K562 treated with DMSO at 1 percent for 12 hours (cell line): ENCODE measurements around the gene IREB2. TPM values are rescaled to one million over a fixed set of nuclear protein-coding genes. Genes with fewer than 3 reads are reported as not detected.

ENCODE experiments used
- total RNA-seq: library from RNA; unstranded; fragments of 300-600 nt; gene quantifications from 2 replicates; pipeline ENCODE4 v1.2.3, GENCODE V29; 2022; ENCODE audit not compliant: insufficient read depth

IREB2 gene, protein sequence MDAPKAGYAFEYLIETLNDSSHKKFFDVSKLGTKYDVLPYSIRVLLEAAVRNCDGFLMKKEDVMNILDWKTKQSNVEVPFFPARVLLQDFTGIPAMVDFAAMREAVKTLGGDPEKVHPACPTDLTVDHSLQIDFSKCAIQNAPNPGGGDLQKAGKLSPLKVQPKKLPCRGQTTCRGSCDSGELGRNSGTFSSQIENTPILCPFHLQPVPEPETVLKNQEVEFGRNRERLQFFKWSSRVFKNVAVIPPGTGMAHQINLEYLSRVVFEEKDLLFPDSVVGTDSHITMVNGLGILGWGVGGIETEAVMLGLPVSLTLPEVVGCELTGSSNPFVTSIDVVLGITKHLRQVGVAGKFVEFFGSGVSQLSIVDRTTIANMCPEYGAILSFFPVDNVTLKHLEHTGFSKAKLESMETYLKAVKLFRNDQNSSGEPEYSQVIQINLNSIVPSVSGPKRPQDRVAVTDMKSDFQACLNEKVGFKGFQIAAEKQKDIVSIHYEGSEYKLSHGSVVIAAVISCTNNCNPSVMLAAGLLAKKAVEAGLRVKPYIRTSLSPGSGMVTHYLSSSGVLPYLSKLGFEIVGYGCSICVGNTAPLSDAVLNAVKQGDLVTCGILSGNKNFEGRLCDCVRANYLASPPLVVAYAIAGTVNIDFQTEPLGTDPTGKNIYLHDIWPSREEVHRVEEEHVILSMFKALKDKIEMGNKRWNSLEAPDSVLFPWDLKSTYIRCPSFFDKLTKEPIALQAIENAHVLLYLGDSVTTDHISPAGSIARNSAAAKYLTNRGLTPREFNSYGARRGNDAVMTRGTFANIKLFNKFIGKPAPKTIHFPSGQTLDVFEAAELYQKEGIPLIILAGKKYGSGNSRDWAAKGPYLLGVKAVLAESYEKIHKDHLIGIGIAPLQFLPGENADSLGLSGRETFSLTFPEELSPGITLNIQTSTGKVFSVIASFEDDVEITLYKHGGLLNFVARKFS
- 5.8 and 25.1 TPM in 2 replicates for total RNA-seq

DNA sequence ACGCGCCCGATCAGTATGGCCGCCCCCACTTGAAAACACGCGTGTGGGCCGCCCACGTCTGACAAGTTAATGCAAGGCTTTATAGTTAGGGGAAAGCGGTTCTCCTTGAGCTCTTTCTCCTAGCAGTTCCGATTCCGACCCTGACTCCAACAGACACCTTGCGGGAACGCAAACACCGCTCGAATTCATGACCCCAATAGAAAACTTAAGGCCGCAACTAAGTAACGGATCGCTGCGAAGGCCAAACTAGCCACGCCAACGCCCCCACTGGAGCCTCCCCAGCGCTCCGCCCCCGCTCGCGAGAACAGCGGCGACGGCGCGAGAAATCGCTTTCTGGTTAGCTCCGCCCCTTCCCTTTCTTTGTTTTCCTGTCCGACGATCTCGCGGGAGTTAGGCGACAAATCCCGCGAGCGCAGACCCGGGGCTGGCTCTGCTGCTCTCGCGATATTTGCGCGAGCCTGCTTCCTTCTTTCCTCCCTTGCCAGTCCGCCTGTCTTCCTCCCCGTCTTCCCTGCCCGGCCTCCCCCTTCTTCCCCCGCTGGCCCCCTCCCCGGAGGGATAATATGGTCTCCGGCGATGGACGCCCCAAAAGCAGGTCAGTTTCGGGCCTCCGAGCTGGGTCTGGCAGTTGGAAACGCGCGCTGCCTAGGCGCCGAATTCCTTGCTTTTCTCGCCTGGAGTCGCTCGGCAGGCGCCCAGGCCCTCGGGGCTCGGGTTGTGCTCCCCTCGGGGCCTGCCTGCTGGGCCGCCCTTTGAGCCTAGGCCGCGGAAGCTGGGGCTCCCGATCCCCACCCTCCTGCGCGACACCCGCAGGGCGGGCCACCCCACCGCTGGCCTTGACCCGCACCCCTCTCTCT lies at the start of gene IREB2:
Gene IREB2 (plus strand): TSS at position 455 of the 857 bp plus-strand sequence. CDS start 122 bp downstream, at position 577.

DNA sequence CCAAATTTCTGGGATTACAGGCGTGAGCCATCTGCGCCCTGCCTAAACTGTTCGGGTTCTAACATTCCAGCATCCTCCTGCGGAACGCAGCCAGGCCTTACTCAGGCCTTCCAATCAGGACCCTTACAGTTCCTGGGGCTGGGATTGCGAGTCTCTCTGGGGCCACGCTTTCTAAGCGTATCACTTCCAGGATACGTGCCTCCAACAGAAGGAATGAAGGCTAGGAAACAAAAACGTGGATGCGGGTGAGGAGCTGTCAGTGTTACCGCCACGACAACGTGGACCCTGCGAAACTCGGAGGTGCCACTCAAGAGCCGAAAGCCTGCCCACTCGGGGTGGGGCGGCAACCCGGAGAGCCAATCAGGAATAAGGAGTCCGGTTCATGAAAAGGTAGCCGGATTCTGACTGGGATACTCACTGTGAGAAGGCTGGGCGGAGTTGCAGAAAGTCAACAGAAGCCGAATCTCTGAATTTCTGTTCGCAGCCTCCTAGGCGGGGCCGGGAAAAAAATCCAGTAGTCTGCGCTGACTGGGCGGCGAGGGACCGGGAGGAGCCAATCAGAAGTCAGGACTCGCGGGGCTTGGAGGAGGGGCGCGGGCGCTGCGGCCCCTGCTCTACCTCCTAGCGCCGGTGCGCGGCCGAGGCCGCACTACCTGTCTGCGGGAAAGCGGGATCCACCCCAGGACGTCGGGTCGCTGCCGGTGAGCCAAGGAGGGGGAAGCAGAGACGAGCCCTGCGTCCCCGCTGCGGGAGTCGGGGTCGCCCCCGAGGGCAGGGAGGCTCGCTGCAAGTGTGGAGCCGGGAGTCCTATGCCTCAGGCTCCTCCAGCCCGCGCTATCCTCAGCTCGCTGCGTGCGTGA lies 69.2 kb downstream of the IREB2 start, which contains the start of gene HYKK:
Gene HYKK (plus strand): TSS at position 607 of the 860 bp plus-strand sequence. CDS start 5,512 bp downstream, outside the sequence.

DNA sequence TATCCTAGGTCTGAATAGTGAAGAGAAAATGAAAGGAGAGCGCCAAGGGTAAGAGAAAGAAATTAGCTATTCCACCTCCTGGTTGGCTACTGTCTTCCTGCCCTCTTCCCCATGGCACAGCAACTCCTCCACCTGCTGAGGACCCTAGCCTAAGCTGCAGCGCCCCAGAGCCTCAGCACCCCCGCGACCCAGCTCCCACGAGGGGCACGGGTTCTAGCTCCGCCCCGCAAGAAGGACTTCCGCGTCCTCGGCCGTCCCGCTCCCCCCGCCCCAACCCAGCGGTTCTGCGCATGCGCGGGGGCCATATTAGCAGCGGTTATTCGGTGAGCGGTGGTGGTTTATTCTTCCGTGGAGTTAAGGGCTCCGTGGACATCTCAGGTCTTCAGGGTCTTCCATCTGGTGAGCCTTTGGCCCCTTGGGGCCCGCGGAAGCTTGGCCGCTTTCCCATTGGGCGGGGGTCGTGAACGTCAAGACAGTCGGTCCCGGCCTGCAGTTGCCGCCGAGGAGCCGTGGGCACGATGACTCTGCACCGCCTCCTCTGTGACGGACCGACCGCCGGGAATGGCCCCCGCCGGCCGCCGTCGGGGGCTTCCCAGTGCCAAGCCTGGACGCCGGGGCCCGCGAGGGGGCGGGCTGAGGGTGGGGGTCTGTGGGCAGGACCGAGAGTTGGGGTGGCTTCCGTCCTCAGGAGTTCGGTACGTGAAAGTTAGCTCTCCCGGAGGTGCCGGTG lies 102.3 kb downstream of the IREB2 start, which contains the start of gene PSMA4:
Gene PSMA4 (plus strand): TSS at position 304 of the 730 bp plus-strand sequence. CDS start 1,484 bp downstream, outside the sequence.

Other genes starting within 250 kb of the IREB2 start
- 1.5 and 4.7 TPM in 2 replicates for gene ACSBG1, start 203.7 kb upstream of the IREB2 start, total RNA-seq
- gene DNAJA4, start 173.7 kb upstream of the IREB2 start, total RNA-seq, result 0.78 and 0.96 TPM in 2 replicates
- 51.5 and 57.5 TPM in 2 replicates for gene SKIC8, start 138.6 kb upstream of the IREB2 start, total RNA-seq
- gene CRABP1, start 97.9 kb upstream of the IREB2 start, total RNA-seq, result not detected in 2 replicates
- gene HYKK, start 69.4 kb downstream of the IREB2 start, total RNA-seq, result 4.2 and 5.8 TPM in 2 replicates
- gene PSMA4, start 102.2 kb downstream of the IREB2 start, total RNA-seq, result 407 and 499 TPM in 2 replicates
- gene CHRNA5, start 127.3 kb downstream of the IREB2 start, total RNA-seq, result 2.1 and 3.1 TPM in 2 replicates
- not detected in 2 replicates for gene CHRNA3, start 182.8 kb downstream of the IREB2 start, total RNA-seq
- not detected in 2 replicates for gene CHRNB4, start 203.0 kb downstream of the IREB2 start, total RNA-seq